Central memory CD8-positive, alpha-beta T cell (primary cell): ENCODE data around the gene CACNB2.
"Not testable (repeated sequence)": the region's sequence is repeated elsewhere in the genome, so short reads cannot be mapped to it uniquely, and the experiment has no call there.

Experiments
- ATAC-seq: fragments of 150-1000 bp; cut with Tn5 transposase; replicated peaks from 2 replicates; pipeline ENCODE4 v1.10.0; 2022; ENCODE audit warnings: mild to moderate bottlenecking, moderate FRiP score, moderate number of reproducible peaks; ENCODE audit not compliant: poor library complexity, severe bottlenecking; ENCODE audit errors: extremely low read depth
- DNase-seq, 2 donors: peaks; one replicate each; pipeline ENCODE4 v3.0.0; 2021; ENCODE audit warnings: low spot score in 2 of 2
- H3K27ac Mint-ChIP-seq: one replicate; pipeline ENCODE4 v1.8.0; 2022; ENCODE audit warnings: low read depth, mild to moderate bottlenecking, moderate library complexity, mixed read lengths
- H3K27me3 Mint-ChIP-seq: one replicate; pipeline ENCODE4 v1.8.0; 2022; ENCODE audit warnings: mixed read lengths
- H3K36me3 Mint-ChIP-seq: one replicate; pipeline ENCODE4 v1.8.0; 2022; ENCODE audit warnings: mild to moderate bottlenecking, moderate library complexity, mixed read lengths; ENCODE audit not compliant: insufficient read depth
- H3K4me1 Mint-ChIP-seq: one replicate; pipeline ENCODE4 v1.8.0; 2022; ENCODE audit warnings: mixed read lengths
- H3K4me3 Mint-ChIP-seq: one replicate; pipeline ENCODE4 v1.8.0; 2022; ENCODE audit warnings: mild to moderate bottlenecking, moderate library complexity, mixed read lengths
- H3K9me3 Mint-ChIP-seq: one replicate; pipeline ENCODE4 v1.8.0; 2022; ENCODE audit warnings: mixed read lengths

Gene CACNB2

DNA sequence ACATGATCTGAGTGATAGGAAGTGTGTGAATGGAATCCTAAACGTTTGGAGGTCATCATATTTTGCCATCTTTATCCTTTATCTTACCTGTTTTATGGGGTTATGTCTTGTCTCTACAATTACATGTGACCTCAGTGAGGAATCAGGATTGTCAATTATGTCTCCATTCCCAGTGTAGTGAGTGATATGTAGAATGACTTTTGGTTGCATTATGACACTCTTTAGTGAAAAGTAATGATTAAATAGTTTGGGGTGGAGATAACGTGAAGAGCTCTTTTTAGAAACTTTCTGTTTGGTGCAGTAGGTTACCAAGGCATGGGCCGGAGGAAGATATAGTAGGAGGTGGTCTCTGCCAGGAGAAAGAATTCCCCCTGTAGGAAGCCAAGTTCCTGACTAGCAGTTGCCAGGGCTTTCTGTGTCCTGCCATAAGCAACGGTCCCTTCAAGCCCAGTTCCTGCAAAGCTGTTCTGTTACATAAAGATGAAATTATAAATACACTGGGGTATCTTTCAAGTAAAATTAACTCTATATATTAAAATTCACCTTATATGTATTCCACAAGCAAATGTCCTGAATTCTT, 282.9 kb downstream of the CACNB2 start:
- ATAC-seq (no peak), DNase-seq (no peak)
- Mint-ChIP-seq H3K27ac (no peak overlapping the region), H3K36me3 (no peaks in the 10 kb centered on the region), H3K27me3 (no peaks in the 10 kb centered on the region), H3K4me1 (no peaks in the 10 kb centered on the region), H3K9me3 (peaks cover 3% of the 10 kb centered on the region), H3K4me3 (no peak overlapping the region)

- no peak for DNase-seq
- Mint-ChIP-seq H3K4me3 (no peak overlapping the region), H3K4me1 (no peaks in the 10 kb centered on the region), H3K9me3 (peaks cover 3% of the 10 kb centered on the region), H3K27me3 (no peaks in the 10 kb centered on the region), H3K36me3 (no peaks in the 10 kb centered on the region), H3K27ac (no peak overlapping the region)
- ATAC-seq, result no peak
These were observed 284.0 kb downstream of the CACNB2 start for GRCh38 chr10:18424200-18424599.

- H3K4me1 Mint-ChIP-seq, result no peaks in the 10 kb centered on the region
- H3K9me3 Mint-ChIP-seq, result no peaks in the 10 kb centered on the region
- H3K4me3 Mint-ChIP-seq, result no peak overlapping the region
- DNase-seq (no peak), ATAC-seq (no peak)
- no peaks in the 10 kb centered on the region for H3K27me3 Mint-ChIP-seq
- no peaks in the 10 kb centered on the region for H3K36me3 Mint-ChIP-seq
- H3K27ac Mint-ChIP-seq, result no peak overlapping the region
These were observed 289.1 kb downstream of the CACNB2 start for GRCh38 chr10:18429335-18429734.

DNA sequence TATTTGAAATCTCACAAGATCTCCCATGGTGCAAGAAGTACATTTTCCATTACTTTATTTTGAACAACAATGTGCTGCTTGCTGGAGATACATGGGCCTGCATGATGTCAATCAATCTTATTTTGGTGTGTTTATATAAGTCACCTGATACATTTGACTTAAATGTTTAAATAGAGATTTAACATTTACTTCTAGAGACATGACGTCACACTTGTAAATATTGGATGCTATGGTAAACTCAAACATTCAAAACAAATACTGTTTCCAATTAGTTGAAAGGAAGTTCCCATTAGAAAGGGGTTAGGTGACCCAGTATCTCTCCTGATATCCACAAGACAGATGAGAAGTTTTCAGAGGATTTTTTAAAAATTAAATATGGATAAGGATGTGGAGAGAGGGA, 296.7 kb downstream of the CACNB2 start:
- Mint-ChIP-seq H3K4me1 (no peaks in the 10 kb centered on the region), H3K36me3 (peaks cover 2% of the 10 kb centered on the region), H3K27me3 (no peaks in the 10 kb centered on the region), H3K4me3 (no peak overlapping the region), H3K27ac (no peak overlapping the region), H3K9me3 (no peaks in the 10 kb centered on the region)
- DNase-seq (no peak), ATAC-seq (no peak)

GRCh38 chr10:18437486-18437885, 297.3 kb downstream of the CACNB2 start:
- no peak overlapping the region for H3K27ac Mint-ChIP-seq
- H3K4me3 Mint-ChIP-seq, result no peak overlapping the region
- DNase-seq, result no peak
- ATAC-seq, result no peak
- no peaks in the 10 kb centered on the region for H3K4me1 Mint-ChIP-seq
- no peaks in the 10 kb centered on the region for H3K27me3 Mint-ChIP-seq
- no peaks in the 10 kb centered on the region for H3K9me3 Mint-ChIP-seq
- H3K36me3 Mint-ChIP-seq, result peaks cover 2% of the 10 kb centered on the region

DNA sequence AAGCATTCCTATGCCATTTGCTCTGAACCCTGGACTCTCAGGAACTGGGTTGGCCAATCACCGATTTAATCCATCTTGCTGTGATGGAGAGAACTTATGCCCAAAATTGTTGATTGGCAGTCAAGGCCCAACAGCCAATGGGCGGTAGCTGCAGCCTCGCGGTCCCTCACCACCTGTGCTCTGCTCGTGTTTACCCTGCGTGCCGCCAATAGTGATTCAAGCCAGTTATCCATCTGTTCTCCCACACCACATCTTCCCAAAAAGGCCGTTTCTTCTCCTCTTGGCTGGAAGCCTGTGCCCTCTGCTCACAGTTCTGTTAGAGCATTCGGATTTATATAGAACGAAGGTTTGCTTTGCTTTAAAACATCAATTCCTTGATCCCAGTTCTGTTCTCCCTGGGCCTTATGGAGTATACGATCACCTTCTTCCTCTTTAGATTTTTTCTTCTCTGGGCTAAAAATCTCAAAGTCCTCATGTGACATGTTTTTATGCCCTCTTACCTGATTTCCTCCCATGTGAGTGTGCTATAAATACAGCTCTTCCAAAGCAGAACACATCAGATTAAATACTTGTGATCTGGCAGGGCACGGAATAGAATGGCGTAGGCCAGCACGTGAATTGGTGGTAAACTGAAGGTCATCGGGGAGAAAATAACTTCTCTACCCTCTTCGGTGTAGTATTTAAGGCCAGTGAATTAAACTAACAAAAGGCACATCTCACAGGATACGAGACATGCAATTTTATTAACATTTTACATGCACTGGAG, 298.3 kb downstream of the CACNB2 start:
- DNase-seq (no peak), ATAC-seq (no peak)
- Mint-ChIP-seq H3K36me3 (peaks cover 2% of the 10 kb centered on the region), H3K4me1 (no peaks in the 10 kb centered on the region), H3K9me3 (no peaks in the 10 kb centered on the region), H3K27me3 (no peaks in the 10 kb centered on the region), H3K4me3 (no peak overlapping the region), H3K27ac (no peak overlapping the region)

GRCh38 chr10:18439601-18440000, 299.4 kb downstream of the CACNB2 start:
- Mint-ChIP-seq H3K27ac (no peak overlapping the region), H3K9me3 (no peaks in the 10 kb centered on the region), H3K27me3 (no peaks in the 10 kb centered on the region), H3K4me1 (no peaks in the 10 kb centered on the region), H3K4me3 (no peak overlapping the region), H3K36me3 (peaks cover 2% of the 10 kb centered on the region)
- DNase-seq (no peak), ATAC-seq (no peak)

GRCh38 chr10:18445635-18446034, 305.4 kb downstream of the CACNB2 start:
- ATAC-seq, H3K36me3 Mint-ChIP-seq, DNase-seq, H3K4me3 Mint-ChIP-seq, H3K27ac Mint-ChIP-seq, H3K9me3 Mint-ChIP-seq, H3K4me1 Mint-ChIP-seq: not testable (repeated sequence)
- H3K27me3 Mint-ChIP-seq, result peaks cover 27% of the 10 kb centered on the region

GRCh38 chr10:18446205-18446604, 306.0 kb downstream of the CACNB2 start:
- H3K27me3 Mint-ChIP-seq, result peaks cover 27% of the 10 kb centered on the region
- no peaks in the 10 kb centered on the region for H3K36me3 Mint-ChIP-seq
- H3K27ac Mint-ChIP-seq, result no peak overlapping the region
- no peak overlapping the region for H3K4me3 Mint-ChIP-seq
- DNase-seq (no peak), ATAC-seq (no peak)
- H3K4me1 Mint-ChIP-seq, result no peaks in the 10 kb centered on the region
- no peaks in the 10 kb centered on the region for H3K9me3 Mint-ChIP-seq

DNA sequence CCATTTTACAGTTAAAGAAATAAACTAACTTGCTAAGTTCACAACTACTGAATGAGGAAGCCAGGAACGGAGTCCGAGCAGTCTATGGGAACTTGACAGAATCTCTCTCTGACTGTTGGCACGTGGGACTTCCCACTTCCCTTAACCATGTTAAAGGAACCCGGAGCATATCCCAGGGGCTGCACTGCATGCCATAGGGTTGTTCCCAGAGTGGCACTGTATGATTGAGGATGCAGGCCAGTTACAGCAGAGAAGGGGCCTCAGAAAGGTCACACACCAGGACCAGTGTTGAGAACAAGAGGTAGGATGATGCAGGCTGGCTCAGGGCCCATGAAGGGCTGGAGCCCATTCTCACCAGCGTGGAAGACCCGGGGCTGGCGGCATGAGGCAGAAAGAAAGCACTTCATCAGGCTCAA, 309.4 kb downstream of the CACNB2 start:
- Mint-ChIP-seq H3K4me1 (no peaks in the 10 kb centered on the region), H3K27ac (no peak overlapping the region), H3K27me3 (peaks cover 27% of the 10 kb centered on the region), H3K9me3 (no peaks in the 10 kb centered on the region), H3K36me3 (no peaks in the 10 kb centered on the region), H3K4me3 (no peak overlapping the region)
- ATAC-seq, result no peak
- no peak for DNase-seq

DNA sequence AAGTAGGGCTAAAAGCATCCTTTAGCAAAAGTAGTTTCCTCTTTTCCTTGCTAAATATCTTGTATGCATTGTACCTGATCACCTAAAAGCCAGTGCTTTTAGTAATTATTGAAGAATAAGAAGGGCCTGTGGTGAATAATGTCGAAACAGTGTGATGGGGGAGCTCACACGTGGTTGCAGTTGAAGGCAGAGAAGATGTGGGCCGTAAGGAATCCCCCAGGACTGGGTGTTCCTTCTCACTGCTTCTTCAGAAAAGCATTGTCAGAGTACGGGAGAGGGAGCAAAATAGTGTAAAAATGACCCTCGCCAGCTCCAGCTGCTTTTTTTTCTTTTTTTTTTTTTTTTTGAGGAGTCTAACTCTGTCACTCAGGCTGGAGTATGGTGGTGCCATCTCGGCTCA, 310.1 kb downstream of the CACNB2 start:
- no peaks in the 10 kb centered on the region for H3K9me3 Mint-ChIP-seq
- H3K36me3 Mint-ChIP-seq, result peaks cover 2% of the 10 kb centered on the region
- H3K4me1 Mint-ChIP-seq, result no peaks in the 10 kb centered on the region
- H3K4me3 Mint-ChIP-seq, result no peak overlapping the region
- H3K27me3 Mint-ChIP-seq, result peaks cover 24% of the 10 kb centered on the region
- no peak overlapping the region for H3K27ac Mint-ChIP-seq
- no peak for DNase-seq
- no peak for ATAC-seq

DNA sequence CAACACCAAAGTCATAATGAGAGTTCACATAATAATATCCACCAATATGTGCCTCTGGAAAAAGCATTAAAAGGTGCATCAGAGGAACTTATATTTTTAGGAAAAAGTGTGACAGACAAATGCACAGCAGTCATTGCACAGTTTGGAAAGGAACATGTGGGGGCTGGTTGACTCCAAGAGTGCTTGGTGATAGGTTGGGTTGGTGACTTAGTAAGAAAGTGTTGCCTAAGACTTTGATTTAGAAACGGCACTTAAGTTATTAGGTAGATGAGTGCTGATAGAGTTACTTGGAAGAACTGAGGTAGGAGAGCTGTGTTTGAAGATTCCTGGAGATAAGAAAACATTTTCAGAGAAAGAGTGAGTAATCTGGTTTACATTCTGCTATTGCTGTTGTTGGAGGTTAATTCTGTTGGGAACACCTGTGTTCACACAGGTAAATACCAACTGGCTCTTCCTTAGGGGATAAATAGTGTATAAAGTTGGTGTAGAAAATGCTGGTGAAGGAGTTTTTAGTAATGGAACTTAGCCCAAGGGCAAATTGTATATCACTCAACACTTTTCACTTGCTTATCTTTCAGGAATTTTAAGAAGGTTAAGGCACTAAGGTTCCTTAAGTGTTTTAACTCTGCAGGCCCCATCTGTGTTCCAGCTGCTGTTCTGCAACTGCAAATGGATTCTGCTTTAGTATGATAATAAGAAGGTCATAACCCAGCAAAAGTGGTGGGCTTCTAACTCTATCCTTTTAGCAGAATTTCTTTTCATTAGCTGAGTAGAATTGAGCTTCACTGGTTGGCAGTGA, 315.1 kb downstream of the CACNB2 start:
- no peak overlapping the region for H3K27ac Mint-ChIP-seq
- no peaks in the 10 kb centered on the region for H3K27me3 Mint-ChIP-seq
- DNase-seq (no peak), ATAC-seq (no peak)
- H3K4me3 Mint-ChIP-seq, result no peak overlapping the region
- H3K9me3 Mint-ChIP-seq, result no peaks in the 10 kb centered on the region
- peaks cover 2% of the 10 kb centered on the region for H3K36me3 Mint-ChIP-seq
- H3K4me1 Mint-ChIP-seq, result no peaks in the 10 kb centered on the region

- DNase-seq (no peak), ATAC-seq (no peak)
- H3K4me1 Mint-ChIP-seq, result no peaks in the 10 kb centered on the region
- no peaks in the 10 kb centered on the region for H3K27me3 Mint-ChIP-seq
- H3K27ac Mint-ChIP-seq, result no peak overlapping the region
- H3K4me3 Mint-ChIP-seq, result no peak overlapping the region
- peaks cover 2% of the 10 kb centered on the region for H3K36me3 Mint-ChIP-seq
- no peaks in the 10 kb centered on the region for H3K9me3 Mint-ChIP-seq
These were observed 316.8 kb downstream of the CACNB2 start for GRCh38 chr10:18456984-18457383.
